Measurements from ENCODE around the gene TOP3A. TPM values are rescaled to one million over a fixed set of nuclear protein-coding genes. Genes with fewer than 3 reads are reported as not detected.

Gene TOP3A
- total RNA-seq, 2 experiments from 2014 or later = 21.5 to 24.8 TPM

DNA sequence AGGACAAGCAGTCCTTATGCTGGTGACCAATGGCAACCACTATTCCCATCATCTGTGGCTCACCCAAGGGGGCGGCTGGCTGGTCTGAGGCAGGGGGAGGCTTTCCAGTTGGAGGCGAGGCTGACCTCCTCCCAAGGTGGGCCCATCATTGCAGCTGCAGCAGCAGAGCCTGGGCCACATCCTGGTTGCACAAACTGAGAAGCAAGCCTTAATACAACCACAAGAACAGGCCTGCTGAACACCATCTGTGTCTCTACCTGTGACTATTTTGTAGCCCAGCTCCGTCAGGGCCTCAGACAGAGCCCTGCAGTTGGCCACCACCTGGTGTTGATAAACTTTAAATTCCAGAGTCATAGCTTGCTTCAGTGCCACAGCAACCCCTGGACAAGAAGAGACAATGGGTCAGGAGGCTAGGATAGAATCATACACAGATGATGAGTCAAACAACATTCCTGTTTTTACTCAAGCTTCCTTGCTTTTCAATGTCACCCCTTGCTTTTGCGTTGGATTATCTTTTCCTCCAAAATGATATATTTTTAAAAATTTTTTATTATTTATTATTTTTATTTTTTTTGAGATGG, 18.2 kb upstream of the TOP3A start:
- TF ChIP-seq, protein P1, sequence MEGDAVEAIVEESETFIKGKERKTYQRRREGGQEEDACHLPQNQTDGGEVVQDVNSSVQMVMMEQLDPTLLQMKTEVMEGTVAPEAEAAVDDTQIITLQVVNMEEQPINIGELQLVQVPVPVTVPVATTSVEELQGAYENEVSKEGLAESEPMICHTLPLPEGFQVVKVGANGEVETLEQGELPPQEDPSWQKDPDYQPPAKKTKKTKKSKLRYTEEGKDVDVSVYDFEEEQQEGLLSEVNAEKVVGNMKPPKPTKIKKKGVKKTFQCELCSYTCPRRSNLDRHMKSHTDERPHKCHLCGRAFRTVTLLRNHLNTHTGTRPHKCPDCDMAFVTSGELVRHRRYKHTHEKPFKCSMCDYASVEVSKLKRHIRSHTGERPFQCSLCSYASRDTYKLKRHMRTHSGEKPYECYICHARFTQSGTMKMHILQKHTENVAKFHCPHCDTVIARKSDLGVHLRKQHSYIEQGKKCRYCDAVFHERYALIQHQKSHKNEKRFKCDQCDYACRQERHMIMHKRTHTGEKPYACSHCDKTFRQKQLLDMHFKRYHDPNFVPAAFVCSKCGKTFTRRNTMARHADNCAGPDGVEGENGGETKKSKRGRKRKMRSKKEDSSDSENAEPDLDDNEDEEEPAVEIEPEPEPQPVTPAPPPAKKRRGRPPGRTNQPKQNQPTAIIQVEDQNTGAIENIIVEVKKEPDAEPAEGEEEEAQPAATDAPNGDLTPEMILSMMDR (IDR thresholded peaks at IDR 0.05) = no peak
- Histone ChIP-seq H3K27ac (ENCODE audit: low read depth in 1 of 2, low read length in 2 of 2) (no peak overlapping the region), H3K4me3 (ENCODE audit: low read length) (no peak overlapping the region), H3K36me3 (ENCODE audit: insufficient read depth, low read length) (peaks cover 38% of the 10 kb centered on the region), H3K9me3 (ENCODE audit: control insufficient read depth in 1 of 2, insufficient read depth in 1 of 2, low read length in 2 of 2) (no peaks in the 10 kb centered on the region), H3K4me1 (ENCODE audit: insufficient read depth, low read length) (peaks cover 14% of the 10 kb centered on the region), H3K27me3 (ENCODE audit: control insufficient read depth in 1 of 2, insufficient read depth in 2 of 2, low read length in 2 of 2) (no peaks in the 10 kb centered on the region)
- H3K4me3 Mint-ChIP-seq = no peak overlapping the region
- no peaks in the 10 kb centered on the region for H3K9me3 Mint-ChIP-seq
- ATAC-seq (ENCODE audit: poor library complexity) (no peak), DNase-seq (no peak)
- CTCF ChIA-PET = no interaction called here
- intact Hi-C loops (cut with DNase I, micrococcal nuclease) = no loop called here
- peaks cover 9% of the 10 kb centered on the region for H3K4me1 Mint-ChIP-seq (ENCODE audit: low read depth)
- H3K27me3 Mint-ChIP-seq = no peaks in the 10 kb centered on the region
- POLR2A ChIA-PET = no interaction called here
- H3K36me3 Mint-ChIP-seq (ENCODE audit: low read depth) = peaks cover 46% of the 10 kb centered on the region
- no peak overlapping the region for H3K27ac Mint-ChIP-seq

DNA sequence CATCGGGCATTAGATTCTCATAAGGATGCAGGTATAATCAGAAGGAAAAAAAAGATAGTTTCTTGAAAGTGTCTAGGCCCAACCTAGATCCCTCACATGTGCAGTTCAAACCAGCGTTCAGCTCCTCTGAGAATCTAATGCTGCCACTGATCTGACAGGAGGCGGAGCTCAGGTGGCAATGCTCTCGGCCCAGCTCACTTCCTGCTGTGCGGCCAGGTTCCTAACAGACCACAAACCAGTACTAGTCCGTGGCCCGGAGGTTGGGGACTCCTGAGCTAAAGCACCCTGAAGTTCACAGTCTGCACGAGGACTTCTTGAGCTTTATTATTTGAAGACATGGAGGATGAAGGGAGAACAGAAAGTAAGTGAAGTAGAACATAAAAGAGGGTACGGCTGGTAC, 17.1 kb upstream of the TOP3A start:
- TF ChIP-seq, protein P1 (IDR thresholded peaks at IDR 0.05) = no peak
- DNase-seq (peak in 2 of 14 experiments; percentile 9 to 43), ATAC-seq (ENCODE audit: poor library complexity) (peak; percentile 46)
- H3K27me3 ChIP-seq (ENCODE audit: control insufficient read depth in 1 of 2, insufficient read depth in 2 of 2, low read length in 2 of 2) = no peaks in the 10 kb centered on the region
- ChIA-PET POLR2A (interaction anchor here (0.6 to 1.1 kb wide), 2 partner anchors 16 to 31 kb away, joined by 3 to 4 read pairs; partner anchors contain the start of gene SHMT1), CTCF (interaction anchor here (0.5 kb wide), 1 partner anchor 12 kb away, joined by 4 read pairs; no protein-coding TSS in a partner anchor)
- peaks cover 9% of the 10 kb centered on the region for H3K4me1 Mint-ChIP-seq (ENCODE audit: low read depth)
- peaks cover 37% of the 10 kb centered on the region for H3K36me3 ChIP-seq (ENCODE audit: insufficient read depth, low read length)
- no peak overlapping the region for H3K4me3 Mint-ChIP-seq
- H3K4me1 ChIP-seq (ENCODE audit: insufficient read depth, low read length) = peaks cover 14% of the 10 kb centered on the region
- H3K9me3 ChIP-seq (ENCODE audit: control insufficient read depth in 1 of 2, insufficient read depth in 1 of 2, low read length in 2 of 2) = no peaks in the 10 kb centered on the region
- H3K9me3 Mint-ChIP-seq = no peaks in the 10 kb centered on the region
- H3K4me3 ChIP-seq (ENCODE audit: low read length) = no peak overlapping the region
- peaks cover 52% of the 10 kb centered on the region for H3K36me3 Mint-ChIP-seq (ENCODE audit: low read depth)
- intact Hi-C loops (cut with DNase I, micrococcal nuclease) = no loop called here
- no peaks in the 10 kb centered on the region for H3K27me3 Mint-ChIP-seq
- H3K27ac Mint-ChIP-seq = peak overlapping the region; percentile 65
- H3K27ac ChIP-seq (ENCODE audit: low read depth in 1 of 2, low read length in 2 of 2) = no peak overlapping the region

GRCh38 chr17:18328643-18329204, 13.9 kb upstream of the TOP3A start:
- no peaks in the 10 kb centered on the region for H3K27me3 ChIP-seq (ENCODE audit: control insufficient read depth in 1 of 2, insufficient read depth in 2 of 2, low read length in 2 of 2)
- ATAC-seq (ENCODE audit: poor library complexity) = no peak
- POLR2A ChIA-PET = interaction anchor here (1.2 kb wide), 1 partner anchor 35 kb away, joined by 3 read pairs; the partner anchor contains the start of gene SHMT1

More at GRCh38 chr17:18328643-18329204, 13.9 kb upstream of the TOP3A start:
- intact Hi-C loops (cut with DNase I, micrococcal nuclease) = no loop called here
- H3K36me3 Mint-ChIP-seq (ENCODE audit: low read depth) = peaks cover 75% of the 10 kb centered on the region
- H3K4me3 ChIP-seq (ENCODE audit: low read length) = no peak overlapping the region
- H3K27me3 Mint-ChIP-seq = no peaks in the 10 kb centered on the region
- H3K36me3 ChIP-seq (ENCODE audit: insufficient read depth, low read length) = peaks cover 52% of the 10 kb centered on the region
- CTCF ChIA-PET = no interaction called here
- no peak overlapping the region for H3K27ac ChIP-seq (ENCODE audit: low read depth in 1 of 2, low read length in 2 of 2)
- H3K9me3 ChIP-seq (ENCODE audit: control insufficient read depth in 1 of 2, insufficient read depth in 1 of 2, low read length in 2 of 2) = no peaks in the 10 kb centered on the region
- peaks cover 17% of the 10 kb centered on the region for H3K4me1 ChIP-seq (ENCODE audit: insufficient read depth, low read length)
- peaks cover 16% of the 10 kb centered on the region for H3K4me1 Mint-ChIP-seq (ENCODE audit: low read depth)
- DNase-seq = no peak
- TF ChIP-seq, protein P1 (IDR thresholded peaks at IDR 0.05) = no peak
- no peak overlapping the region for H3K4me3 Mint-ChIP-seq
- no peak overlapping the region for H3K27ac Mint-ChIP-seq
- no peaks in the 10 kb centered on the region for H3K9me3 Mint-ChIP-seq
